Smooth muscle cell (in vitro differentiated cells): ENCODE measurements around the gene CRYBA1. TPM values are rescaled to one million over a fixed set of nuclear protein-coding genes. Genes with fewer than 3 reads are reported as not detected.
A peak's percentile ranks its signal among the peaks of the same experiment; 100 is the strongest.
"Not testable (repeated sequence)": the region's sequence is repeated elsewhere in the genome, so short reads cannot be mapped to it uniquely, and the experiment has no call there.

ENCODE experiments used
- DNase-seq: peaks from one replicate; lab custom pipeline; 2025; ENCODE audit not compliant: unreplicated experiment; lab: John Stamatoyannopoulos, UW
- H2AFZ ChIP-seq: fragments of 200-600 bp; sonication (generic); 2 replicates; pipeline ENCODE4 v1.6.0; 2016; ENCODE audit warnings: antibody characterized with exemption, low read depth, mild to moderate bottlenecking
- H3F3A ChIP-seq: fragments of 200-600 bp; sonication (generic); 2 replicates; pipeline ENCODE4 v1.6.0; 2017; ENCODE audit warnings: antibody characterized with exemption, low read depth
- H3K27ac ChIP-seq: fragments of 200-600 bp; sonication (generic); 2 replicates; pipeline ENCODE4 v1.5.1; 2016; ENCODE audit warnings: low read depth, mild to moderate bottlenecking
- H3K27me3 ChIP-seq: fragments of 200-600 bp; sonication (generic); 2 replicates; pipeline ENCODE4 v1.6.1; 2016; ENCODE audit warnings: low read depth, mild to moderate bottlenecking
- H3K36me3 ChIP-seq: fragments of 200-600 bp; sonication (generic); 2 replicates; pipeline ENCODE4 v1.5.1; 2016; ENCODE audit warnings: low read depth
- H3K4me1 ChIP-seq: fragments of 200-600 bp; sonication (generic); 2 replicates; pipeline ENCODE4 v1.5.1; 2016; ENCODE audit warnings: low read depth
- H3K4me2 ChIP-seq: fragments of 200-600 bp; sonication (generic); 2 replicates; pipeline ENCODE4 v1.6.0; 2016; ENCODE audit warnings: mild to moderate bottlenecking
- H3K4me3 ChIP-seq: fragments of 200-600 bp; sonication (generic); 2 replicates; pipeline ENCODE4 v1.5.1; 2016; ENCODE audit warnings: mild to moderate bottlenecking
- H3K79me2 ChIP-seq: fragments of 200-600 bp; sonication (generic); 2 replicates; pipeline ENCODE4 v1.6.0; 2016; ENCODE audit warnings: low read depth, mild to moderate bottlenecking
- H3K9ac ChIP-seq: fragments of 200-600 bp; sonication (generic); 2 replicates; pipeline ENCODE4 v1.6.0; 2016; ENCODE audit warnings: low read depth
- H3K9me3 ChIP-seq: fragments of 200-600 bp; sonication (generic); replicated peaks from 2 replicates; pipeline ENCODE4 v1.5.1; 2016; ENCODE audit warnings: low read depth
- H4K20me1 ChIP-seq: fragments of 200-600 bp; sonication (generic); 2 replicates; pipeline ENCODE4 v1.6.0; 2016; ENCODE audit warnings: low read depth
- WGBS: methylation state at CpG from one replicate; pipeline ENCODE4 v1.1.7; 2016; ENCODE audit warnings: low lambda C conversion rate; 5-methylcytosine and 5-hydroxymethylcytosine counted together
- polyA plus RNA-seq: library from polyadenylated mRNA; unstranded; fragments of >200 nt; fragmentation: Nextera tagmentation; extraction: Ambion mirVana; gene quantifications from 2 replicates; pipeline ENCODE4 v1.2.1, GENCODE V29; 2016
- total RNA-seq: library from RNA; depleted of rRNA; stranded (reverse); fragments of >200 nt; gene quantifications from 2 replicates; pipeline ENCODE4 v1.2.3, GENCODE V29; 2014
- TF ChIP-seq, protein P1 (sequence below): fragments of 200-600 bp; sonication (generic); IDR thresholded peaks from 2 replicates; pipeline ENCODE4 v1.5.1; 2017; ENCODE audit warnings: borderline replicate concordance, mild to moderate bottlenecking, antibody characterized with exemption; ENCODE audit not compliant: insufficient read depth, poor library complexity, severe bottlenecking

The CRYBA1 gene
- total and polyA plus RNA-seq, 2 experiments from 2014 or later = not detected

DNA sequence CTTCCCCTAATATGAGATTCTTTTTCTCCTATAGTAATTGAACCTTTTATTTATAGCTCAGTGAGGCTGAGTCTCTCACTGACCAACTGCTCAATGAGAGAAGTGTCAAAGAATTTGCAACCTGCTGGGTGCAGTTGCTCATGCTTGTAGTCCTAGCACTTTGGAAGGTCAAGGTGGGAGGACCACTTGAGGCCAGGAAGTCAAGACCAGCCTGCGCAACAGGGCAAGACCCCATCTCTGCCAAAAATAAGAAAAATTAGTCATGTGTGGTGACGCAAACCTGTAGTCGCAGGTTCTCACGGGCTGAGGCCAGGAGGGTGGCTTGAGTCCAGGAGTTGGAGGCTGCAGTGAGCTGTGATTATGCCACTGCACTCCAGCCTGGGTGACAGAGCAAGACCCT is 30.9 kb upstream of the CRYBA1 start:
- Histone ChIP-seq H3F3A (no peaks in the 10 kb centered on the region), H3K79me2 (no peaks in the 10 kb centered on the region), H3K27ac (no peak overlapping the region), H3K9me3 (no peaks in the 10 kb centered on the region), H3K4me3 (no peak overlapping the region), H3K4me2 (no peak overlapping the region), H3K36me3 (no peaks in the 10 kb centered on the region), H3K4me1 (no peaks in the 10 kb centered on the region), H3K27me3 (no peaks in the 10 kb centered on the region), H3K9ac (no peak overlapping the region), H4K20me1 (no peaks in the 10 kb centered on the region), H2AFZ (no peak overlapping the region)
- TF ChIP-seq, protein P1, sequence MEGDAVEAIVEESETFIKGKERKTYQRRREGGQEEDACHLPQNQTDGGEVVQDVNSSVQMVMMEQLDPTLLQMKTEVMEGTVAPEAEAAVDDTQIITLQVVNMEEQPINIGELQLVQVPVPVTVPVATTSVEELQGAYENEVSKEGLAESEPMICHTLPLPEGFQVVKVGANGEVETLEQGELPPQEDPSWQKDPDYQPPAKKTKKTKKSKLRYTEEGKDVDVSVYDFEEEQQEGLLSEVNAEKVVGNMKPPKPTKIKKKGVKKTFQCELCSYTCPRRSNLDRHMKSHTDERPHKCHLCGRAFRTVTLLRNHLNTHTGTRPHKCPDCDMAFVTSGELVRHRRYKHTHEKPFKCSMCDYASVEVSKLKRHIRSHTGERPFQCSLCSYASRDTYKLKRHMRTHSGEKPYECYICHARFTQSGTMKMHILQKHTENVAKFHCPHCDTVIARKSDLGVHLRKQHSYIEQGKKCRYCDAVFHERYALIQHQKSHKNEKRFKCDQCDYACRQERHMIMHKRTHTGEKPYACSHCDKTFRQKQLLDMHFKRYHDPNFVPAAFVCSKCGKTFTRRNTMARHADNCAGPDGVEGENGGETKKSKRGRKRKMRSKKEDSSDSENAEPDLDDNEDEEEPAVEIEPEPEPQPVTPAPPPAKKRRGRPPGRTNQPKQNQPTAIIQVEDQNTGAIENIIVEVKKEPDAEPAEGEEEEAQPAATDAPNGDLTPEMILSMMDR = no peak
- DNase-seq = no peak
- WGBS = 94% methylated on average over 4 of the region's 4 CpGs

DNA sequence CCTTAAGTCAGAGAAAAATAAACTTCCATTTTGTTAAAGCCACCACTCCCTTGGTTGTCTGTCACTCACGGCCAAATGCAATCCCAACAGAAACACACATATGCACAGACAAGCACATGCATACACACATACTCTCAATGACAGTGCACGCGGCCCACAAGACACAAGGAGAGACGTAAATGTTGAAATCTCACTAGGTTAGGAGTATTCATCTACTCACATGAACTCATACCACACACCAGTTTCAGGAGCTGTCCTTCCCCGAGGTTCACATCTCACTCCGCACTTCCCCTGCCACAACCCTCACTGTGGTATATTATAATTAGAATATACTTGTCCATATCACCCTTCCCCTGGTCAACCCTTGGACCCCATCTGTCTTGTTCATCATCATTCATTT is 30.5 kb upstream of the CRYBA1 start:
- no peak overlapping the region for H3K4me2 ChIP-seq
- H3K27ac ChIP-seq = no peak overlapping the region
- TF ChIP-seq, protein P1 = no peak

DNA sequence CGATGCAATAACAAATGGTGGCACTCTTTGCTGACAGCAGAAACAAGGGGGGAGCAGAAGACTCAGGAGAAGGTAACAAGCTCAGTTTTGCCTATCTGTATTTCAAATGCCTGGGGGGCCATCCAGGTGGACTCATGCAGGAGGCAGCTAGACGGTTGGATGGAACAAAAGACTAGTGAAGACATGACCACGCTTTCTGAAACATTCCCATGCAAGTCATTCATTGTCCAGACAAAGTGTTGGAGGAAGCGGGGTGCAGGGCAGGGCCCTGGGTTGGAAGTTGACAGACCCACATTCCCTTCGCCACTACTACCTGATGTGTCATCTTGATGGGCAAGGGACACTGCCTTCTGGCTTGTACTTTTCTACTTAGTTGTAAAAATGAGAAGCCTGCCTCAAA is 29.8 kb upstream of the CRYBA1 start:
- H2AFZ ChIP-seq = no peak overlapping the region
- H3K9ac ChIP-seq = no peak overlapping the region
- H3K27ac ChIP-seq = no peak overlapping the region
- H3K4me3 ChIP-seq = no peak overlapping the region
- WGBS = 81% methylated on average over 5 of the region's 5 CpGs
- H4K20me1 ChIP-seq = no peaks in the 10 kb centered on the region
- no peaks in the 10 kb centered on the region for H3K9me3 ChIP-seq
- TF ChIP-seq, protein P1 = no peak
- H3K79me2 ChIP-seq = no peaks in the 10 kb centered on the region
- H3F3A ChIP-seq = no peaks in the 10 kb centered on the region
- H3K27me3 ChIP-seq = no peaks in the 10 kb centered on the region
- DNase-seq = no peak
- no peak overlapping the region for H3K4me2 ChIP-seq
- H3K4me1 ChIP-seq = no peaks in the 10 kb centered on the region
- no peaks in the 10 kb centered on the region for H3K36me3 ChIP-seq

More for the DNA sequence above, 30.5 kb upstream of the CRYBA1 start:
- Histone ChIP-seq H3K79me2 (no peaks in the 10 kb centered on the region), H4K20me1 (no peaks in the 10 kb centered on the region), H3F3A (no peaks in the 10 kb centered on the region), H2AFZ (no peak overlapping the region), H3K27me3 (no peaks in the 10 kb centered on the region), H3K36me3 (no peaks in the 10 kb centered on the region), H3K4me1 (no peaks in the 10 kb centered on the region), H3K9ac (no peak overlapping the region), H3K4me3 (no peak overlapping the region), H3K9me3 (no peaks in the 10 kb centered on the region)
- WGBS = 96% methylated on average over 6 of the region's 6 CpGs
- DNase-seq = no peak

DNA sequence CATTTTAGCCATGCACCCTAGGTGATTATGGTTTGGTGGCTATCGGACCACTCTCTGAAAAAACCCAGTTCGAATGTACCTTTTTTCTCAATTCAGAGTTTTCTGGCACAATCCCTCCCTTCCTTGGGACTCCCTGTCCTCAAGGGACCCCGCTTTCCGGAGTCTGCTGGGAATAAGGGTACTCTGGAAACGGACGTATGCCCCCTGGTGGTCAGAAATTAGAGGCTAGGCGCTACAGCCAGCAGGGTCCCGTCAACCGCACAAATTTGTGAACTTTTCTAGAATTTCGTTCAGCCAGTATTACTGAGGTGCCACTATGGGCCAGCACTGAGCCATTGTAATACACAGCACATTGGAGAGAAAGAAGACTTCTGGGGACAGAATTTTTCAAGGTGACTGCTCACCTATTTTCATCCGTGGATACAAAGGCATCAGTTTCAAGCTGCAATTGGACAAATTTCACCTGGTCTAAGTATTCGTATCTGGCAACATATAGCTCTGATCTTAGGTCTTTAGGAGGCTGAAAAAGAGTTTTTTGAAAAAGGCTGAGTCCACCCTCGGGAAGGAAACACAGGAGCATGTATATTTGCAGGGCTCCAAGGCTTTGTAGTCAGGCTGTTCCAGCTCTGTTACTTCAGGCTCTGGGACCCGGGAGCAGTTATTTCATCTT is 27.1 kb upstream of the CRYBA1 start:
- no peaks in the 10 kb centered on the region for H3K4me1 ChIP-seq
- H3K9me3 ChIP-seq = no peaks in the 10 kb centered on the region
- no peaks in the 10 kb centered on the region for H3K27me3 ChIP-seq
- H3K27ac ChIP-seq = no peak overlapping the region
- H4K20me1 ChIP-seq = no peaks in the 10 kb centered on the region
- peak; percentile 59 for DNase-seq
- WGBS = 23% methylated on average over 14 of the region's 14 CpGs
- H3K4me2 ChIP-seq = no peak overlapping the region
- TF ChIP-seq, protein P1 = peak; percentile 91
- no peak overlapping the region for H3K9ac ChIP-seq
- no peaks in the 10 kb centered on the region for H3K36me3 ChIP-seq
- H3F3A ChIP-seq = no peaks in the 10 kb centered on the region
- no peaks in the 10 kb centered on the region for H3K79me2 ChIP-seq
- peak overlapping the region; percentile 44 for H2AFZ ChIP-seq
- no peak overlapping the region for H3K4me3 ChIP-seq

DNA sequence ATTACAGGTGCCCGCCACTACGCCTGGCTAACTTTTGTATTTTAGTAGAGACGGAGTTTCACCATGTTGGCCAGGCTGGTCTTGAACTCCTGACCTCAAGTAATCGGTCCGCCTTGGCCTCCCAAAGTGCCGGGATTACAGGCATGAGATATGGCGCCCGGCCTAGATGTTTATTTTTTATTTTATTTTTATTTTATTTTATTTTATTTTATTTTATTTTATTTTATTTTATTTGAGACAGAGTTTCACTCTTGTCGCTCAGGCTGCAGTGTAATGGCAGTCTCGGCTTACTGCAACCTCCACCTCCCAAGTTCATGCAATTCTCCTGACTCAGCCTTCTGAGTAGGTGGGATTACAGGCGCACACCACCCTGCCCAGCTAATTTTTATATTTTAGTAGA is 25.3 kb upstream of the CRYBA1 start:
- not testable (repeated sequence) for H3K36me3 ChIP-seq, H3K27ac ChIP-seq, H3K9me3 ChIP-seq, H4K20me1 ChIP-seq, H3K4me2 ChIP-seq, H3F3A ChIP-seq, H3K27me3 ChIP-seq, H3K79me2 ChIP-seq, H2AFZ ChIP-seq, H3K9ac ChIP-seq, DNase-seq, H3K4me3 ChIP-seq, H3K4me1 ChIP-seq
- 98% methylated on average over 11 of the region's 11 CpGs for WGBS
